Smooth muscle cell (in vitro differentiated cells): ENCODE data around the gene PRR15L. TPM values are rescaled to one million over a fixed set of nuclear protein-coding genes. Genes with fewer than 3 reads are reported as not detected.

Source experiments
- DNase-seq: peaks from one replicate; lab custom pipeline; 2025; ENCODE audit not compliant: unreplicated experiment; lab: John Stamatoyannopoulos, UW
- H2AFZ ChIP-seq: fragments of 200-600 bp; sonication (generic); 2 replicates; pipeline ENCODE4 v1.6.0; 2016; ENCODE audit warnings: antibody characterized with exemption, low read depth, mild to moderate bottlenecking
- H3F3A ChIP-seq: fragments of 200-600 bp; sonication (generic); 2 replicates; pipeline ENCODE4 v1.6.0; 2017; ENCODE audit warnings: antibody characterized with exemption, low read depth
- H3K27ac ChIP-seq: fragments of 200-600 bp; sonication (generic); 2 replicates; pipeline ENCODE4 v1.5.1; 2016; ENCODE audit warnings: low read depth, mild to moderate bottlenecking
- H3K27me3 ChIP-seq: fragments of 200-600 bp; sonication (generic); 2 replicates; pipeline ENCODE4 v1.6.1; 2016; ENCODE audit warnings: low read depth, mild to moderate bottlenecking
- H3K36me3 ChIP-seq: fragments of 200-600 bp; sonication (generic); 2 replicates; pipeline ENCODE4 v1.5.1; 2016; ENCODE audit warnings: low read depth
- H3K4me1 ChIP-seq: fragments of 200-600 bp; sonication (generic); 2 replicates; pipeline ENCODE4 v1.5.1; 2016; ENCODE audit warnings: low read depth
- H3K4me2 ChIP-seq: fragments of 200-600 bp; sonication (generic); 2 replicates; pipeline ENCODE4 v1.6.0; 2016; ENCODE audit warnings: mild to moderate bottlenecking
- H3K4me3 ChIP-seq: fragments of 200-600 bp; sonication (generic); 2 replicates; pipeline ENCODE4 v1.5.1; 2016; ENCODE audit warnings: mild to moderate bottlenecking
- H3K79me2 ChIP-seq: fragments of 200-600 bp; sonication (generic); 2 replicates; pipeline ENCODE4 v1.6.0; 2016; ENCODE audit warnings: low read depth, mild to moderate bottlenecking
- H3K9ac ChIP-seq: fragments of 200-600 bp; sonication (generic); 2 replicates; pipeline ENCODE4 v1.6.0; 2016; ENCODE audit warnings: low read depth
- H3K9me3 ChIP-seq: fragments of 200-600 bp; sonication (generic); replicated peaks from 2 replicates; pipeline ENCODE4 v1.5.1; 2016; ENCODE audit warnings: low read depth
- H4K20me1 ChIP-seq: fragments of 200-600 bp; sonication (generic); 2 replicates; pipeline ENCODE4 v1.6.0; 2016; ENCODE audit warnings: low read depth
- WGBS: methylation state at CpG from one replicate; pipeline ENCODE4 v1.1.7; 2016; ENCODE audit warnings: low lambda C conversion rate; 5-methylcytosine and 5-hydroxymethylcytosine counted together
- polyA plus RNA-seq: library from polyadenylated mRNA; unstranded; fragments of >200 nt; fragmentation: Nextera tagmentation; extraction: Ambion mirVana; gene quantifications from 2 replicates; pipeline ENCODE4 v1.2.1, GENCODE V29; 2016
- total RNA-seq: library from RNA; depleted of rRNA; stranded (reverse); fragments of >200 nt; gene quantifications from 2 replicates; pipeline ENCODE4 v1.2.3, GENCODE V29; 2014
- TF ChIP-seq, protein P1 (sequence below): fragments of 200-600 bp; sonication (generic); IDR thresholded peaks from 2 replicates; pipeline ENCODE4 v1.5.1; 2017; ENCODE audit warnings: borderline replicate concordance, mild to moderate bottlenecking, antibody characterized with exemption; ENCODE audit not compliant: insufficient read depth, poor library complexity, severe bottlenecking

Gene PRR15L
- total and polyA plus RNA-seq, 2 experiments from 2014 or later, result not detected

DNA sequence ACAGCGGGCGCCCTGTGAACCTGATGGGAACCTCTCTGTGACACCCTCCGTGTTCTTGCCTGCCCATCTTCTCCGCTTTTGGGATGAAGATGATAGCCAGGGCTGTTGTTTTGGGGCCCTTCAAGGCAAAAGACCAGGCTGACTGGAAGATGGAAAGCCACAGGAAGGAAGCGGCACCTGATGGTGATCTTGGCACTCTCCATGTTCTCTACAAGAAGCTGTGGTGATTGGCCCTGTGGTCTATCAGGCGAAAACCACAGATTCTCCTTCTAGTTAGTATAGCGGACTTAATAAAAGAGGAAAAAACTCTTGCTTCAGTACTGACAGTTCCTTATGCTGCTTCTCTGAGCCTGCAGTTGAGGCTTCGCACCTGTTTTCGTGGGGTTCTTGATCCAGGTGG is 23.8 kb upstream of the PRR15L start:
- TF ChIP-seq, protein P1, sequence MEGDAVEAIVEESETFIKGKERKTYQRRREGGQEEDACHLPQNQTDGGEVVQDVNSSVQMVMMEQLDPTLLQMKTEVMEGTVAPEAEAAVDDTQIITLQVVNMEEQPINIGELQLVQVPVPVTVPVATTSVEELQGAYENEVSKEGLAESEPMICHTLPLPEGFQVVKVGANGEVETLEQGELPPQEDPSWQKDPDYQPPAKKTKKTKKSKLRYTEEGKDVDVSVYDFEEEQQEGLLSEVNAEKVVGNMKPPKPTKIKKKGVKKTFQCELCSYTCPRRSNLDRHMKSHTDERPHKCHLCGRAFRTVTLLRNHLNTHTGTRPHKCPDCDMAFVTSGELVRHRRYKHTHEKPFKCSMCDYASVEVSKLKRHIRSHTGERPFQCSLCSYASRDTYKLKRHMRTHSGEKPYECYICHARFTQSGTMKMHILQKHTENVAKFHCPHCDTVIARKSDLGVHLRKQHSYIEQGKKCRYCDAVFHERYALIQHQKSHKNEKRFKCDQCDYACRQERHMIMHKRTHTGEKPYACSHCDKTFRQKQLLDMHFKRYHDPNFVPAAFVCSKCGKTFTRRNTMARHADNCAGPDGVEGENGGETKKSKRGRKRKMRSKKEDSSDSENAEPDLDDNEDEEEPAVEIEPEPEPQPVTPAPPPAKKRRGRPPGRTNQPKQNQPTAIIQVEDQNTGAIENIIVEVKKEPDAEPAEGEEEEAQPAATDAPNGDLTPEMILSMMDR, result no peak
- Histone ChIP-seq H3K27me3 (no peaks in the 10 kb centered on the region), H3K9me3 (no peaks in the 10 kb centered on the region), H3K9ac (no peak overlapping the region), H3K4me3 (no peak overlapping the region), H3K4me1 (peaks cover 8% of the 10 kb centered on the region), H3K79me2 (no peaks in the 10 kb centered on the region), H3F3A (no peaks in the 10 kb centered on the region), H4K20me1 (no peaks in the 10 kb centered on the region), H2AFZ (no peak overlapping the region), H3K4me2 (no peak overlapping the region), H3K36me3 (no peaks in the 10 kb centered on the region), H3K27ac (no peak overlapping the region)
- DNase-seq, result no peak
- WGBS, result 97% methylated on average over 9 of the region's 9 CpGs

DNA sequence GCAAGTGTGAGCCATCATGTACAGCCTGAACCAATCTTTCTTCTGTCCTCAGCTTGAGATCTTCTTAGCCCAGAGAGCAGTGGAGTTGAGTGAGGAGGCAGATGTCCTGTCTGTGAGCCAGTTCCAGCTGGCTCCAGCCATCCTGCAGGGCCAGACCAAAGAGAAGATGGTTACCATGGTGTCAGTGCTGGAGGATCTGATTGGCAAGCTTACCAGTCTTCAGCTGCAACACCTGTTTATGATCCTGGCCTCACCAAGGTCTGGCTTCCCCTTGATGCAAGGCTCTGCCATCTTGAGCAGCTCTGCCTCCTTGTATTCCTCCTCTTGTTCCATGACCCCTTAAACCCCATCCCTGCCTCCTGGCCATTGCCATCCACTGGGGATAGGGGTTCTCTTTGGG is 22.9 kb upstream of the PRR15L start:
- Histone ChIP-seq H3K4me2 (no peak overlapping the region), H3K27me3 (no peaks in the 10 kb centered on the region), H3K36me3 (no peaks in the 10 kb centered on the region), H3K9me3 (no peaks in the 10 kb centered on the region), H3K9ac (no peak overlapping the region), H2AFZ (no peak overlapping the region), H3F3A (no peaks in the 10 kb centered on the region), H3K4me3 (no peak overlapping the region), H3K79me2 (no peaks in the 10 kb centered on the region), H3K4me1 (no peaks in the 10 kb centered on the region), H4K20me1 (no peaks in the 10 kb centered on the region), H3K27ac (no peak overlapping the region)
- TF ChIP-seq, protein P1, result no peak
- DNase-seq, result no peak

DNA sequence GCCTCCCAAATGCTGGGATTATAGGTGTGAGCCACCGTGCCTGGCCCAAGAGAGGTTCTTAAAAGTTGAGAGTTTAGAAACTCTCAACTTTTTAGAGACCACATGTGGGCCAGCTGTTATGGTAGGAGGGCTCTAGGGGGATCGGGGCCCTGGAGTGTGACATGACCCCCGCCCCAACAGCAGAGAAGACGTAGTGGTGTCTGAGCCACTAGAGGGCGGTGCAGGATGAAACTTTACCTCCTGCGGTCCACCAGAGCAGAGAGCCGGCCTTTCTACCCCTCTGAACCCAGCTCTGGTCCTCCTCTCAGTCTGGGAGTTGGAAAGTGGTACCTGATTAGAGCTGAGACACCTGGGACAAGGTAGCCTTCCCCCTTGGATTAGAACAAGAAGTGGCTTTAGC is 20.6 kb upstream of the PRR15L start:
- H3K4me3 ChIP-seq, result no peak overlapping the region
- no peaks in the 10 kb centered on the region for H3K4me1 ChIP-seq
- DNase-seq, result peak; percentile 6
- no peaks in the 10 kb centered on the region for H3K36me3 ChIP-seq
- no peaks in the 10 kb centered on the region for H3K79me2 ChIP-seq
- H4K20me1 ChIP-seq, result no peaks in the 10 kb centered on the region
- no peak overlapping the region for H3K4me2 ChIP-seq
- H2AFZ ChIP-seq, result no peak overlapping the region
- WGBS, result 19% methylated on average over 7 of the region's 7 CpGs
- H3K9me3 ChIP-seq, result no peaks in the 10 kb centered on the region
- H3F3A ChIP-seq, result no peaks in the 10 kb centered on the region
- TF ChIP-seq, protein P1, result peak; percentile 73
- no peak overlapping the region for H3K9ac ChIP-seq
- H3K27me3 ChIP-seq, result no peaks in the 10 kb centered on the region
- H3K27ac ChIP-seq, result no peak overlapping the region

DNA sequence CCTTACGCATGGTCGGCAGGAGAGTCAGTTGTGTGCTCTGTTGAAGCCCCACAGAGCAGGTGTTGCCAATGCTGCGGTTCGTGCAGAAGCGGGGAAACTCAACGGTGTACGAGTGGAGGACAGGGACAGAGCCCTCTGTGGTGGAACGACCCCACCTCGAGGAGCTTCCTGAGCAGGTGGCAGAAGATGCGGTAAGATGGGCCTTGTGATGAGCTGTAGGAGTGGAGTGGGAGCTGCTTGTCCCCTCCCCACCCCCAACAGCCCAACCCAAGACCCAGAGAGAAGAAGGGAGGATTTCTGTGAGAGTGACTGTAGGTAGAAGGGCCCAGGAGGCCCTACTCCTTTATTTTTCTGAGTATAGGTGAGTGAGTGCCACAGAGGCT is 18.1 kb upstream of the PRR15L start:
- Histone ChIP-seq H4K20me1 (no peaks in the 10 kb centered on the region), H3K36me3 (no peaks in the 10 kb centered on the region), H3K4me3 (no peak overlapping the region)

More for the DNA sequence above, 18.1 kb upstream of the PRR15L start:
- no peak overlapping the region for H3K9ac ChIP-seq
- no peaks in the 10 kb centered on the region for H3F3A ChIP-seq
- H3K79me2 ChIP-seq, result peaks cover 12% of the 10 kb centered on the region
- no peak overlapping the region for H3K27ac ChIP-seq
- H3K4me1 ChIP-seq, result peaks cover 9% of the 10 kb centered on the region
- 93% methylated on average over 10 of the region's 10 CpGs for WGBS
- no peak for DNase-seq
- H3K27me3 ChIP-seq, result no peaks in the 10 kb centered on the region
- TF ChIP-seq, protein P1, result no peak
- no peak overlapping the region for H3K4me2 ChIP-seq
- no peaks in the 10 kb centered on the region for H3K9me3 ChIP-seq
- no peak overlapping the region for H2AFZ ChIP-seq
